Activated gamma-delta T cell (primary cell): ENCODE data around the gene ZNF100.
"Not testable (repeated sequence)": the region's sequence is repeated elsewhere in the genome, so short reads cannot be mapped to it uniquely, and the experiment has no call there.

Experiments
- DNase-seq: peaks from one replicate; lab custom pipeline; 2025; lab: John Stamatoyannopoulos, UW

ZNF100 gene

GRCh38 chr19:21704320-21704719, 63.1 kb downstream of the ZNF100 start:
- DNase-seq, result no peak

DNA sequence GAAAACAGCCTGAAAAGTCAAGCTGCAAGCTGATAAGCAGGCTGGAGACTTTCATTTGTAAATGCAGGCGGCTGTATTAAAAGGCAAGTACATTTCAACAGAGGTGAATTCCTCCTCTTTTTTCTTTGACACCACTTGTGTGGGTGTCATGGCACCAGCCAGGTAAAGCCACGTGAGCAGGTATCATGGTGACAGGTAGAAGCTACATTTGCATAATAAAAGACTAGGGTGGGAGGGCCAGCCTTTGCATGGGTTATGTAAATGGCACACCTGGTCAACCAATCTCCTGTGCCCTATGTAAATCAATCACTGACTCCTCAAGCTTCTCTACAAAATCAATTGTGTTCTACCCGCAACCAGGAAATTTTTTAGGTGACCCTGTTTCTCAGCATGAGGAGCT, 68.2 kb downstream of the ZNF100 start:
- DNase-seq, result no peak

GRCh38 chr19:21698215-21698614, 69.2 kb downstream of the ZNF100 start:
- no peak for DNase-seq

GRCh38 chr19:21697698-21698097, 69.7 kb downstream of the ZNF100 start:
- DNase-seq, result no peak

- DNase-seq, result no peak
Measured at GRCh38 chr19:21694171-21694906, 73.0 kb downstream of the ZNF100 start.

DNA sequence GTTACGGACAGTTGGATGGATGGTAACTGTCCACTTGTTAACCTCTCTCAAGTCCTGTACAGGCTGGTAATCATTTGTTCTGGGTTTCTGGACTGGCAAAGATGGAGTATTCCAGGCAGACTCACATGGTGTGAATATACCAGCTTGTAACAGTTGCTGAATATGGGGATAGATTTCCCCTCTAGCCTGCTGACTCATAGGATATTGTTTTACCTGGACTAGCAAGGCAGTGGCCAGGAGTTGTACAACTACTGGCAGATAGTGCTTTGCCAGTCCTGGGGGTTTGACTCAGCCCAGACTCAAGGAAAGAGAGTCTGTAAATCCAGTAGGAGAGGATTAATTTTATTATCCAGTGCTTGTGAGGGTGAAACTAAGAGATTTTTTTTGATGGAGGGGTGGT, 74.0 kb downstream of the ZNF100 start:
- DNase-seq, result no peak

DNA sequence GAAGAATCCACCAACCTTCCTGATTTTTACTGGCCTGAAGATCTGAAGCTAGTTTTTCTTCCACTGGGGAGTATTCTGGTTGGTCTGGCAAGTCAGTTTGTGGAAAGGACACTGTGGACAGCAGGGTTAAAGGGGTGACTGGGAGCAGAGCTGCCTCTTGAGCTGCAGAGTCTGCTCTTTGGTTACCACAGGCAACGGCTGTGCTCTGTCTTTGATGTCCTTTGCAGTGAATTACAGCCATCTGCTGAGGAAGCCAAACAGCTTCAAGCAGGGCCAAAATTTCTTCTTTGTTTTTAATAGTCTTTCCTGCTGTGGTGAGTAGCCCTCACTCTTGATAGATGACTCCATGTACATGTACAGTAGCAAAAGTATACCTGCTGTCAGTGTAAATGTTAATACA, 75.7 kb downstream of the ZNF100 start:
- no peak for DNase-seq

GRCh38 chr19:21688464-21688863, 78.9 kb downstream of the ZNF100 start:
- DNase-seq, result no peak

DNA sequence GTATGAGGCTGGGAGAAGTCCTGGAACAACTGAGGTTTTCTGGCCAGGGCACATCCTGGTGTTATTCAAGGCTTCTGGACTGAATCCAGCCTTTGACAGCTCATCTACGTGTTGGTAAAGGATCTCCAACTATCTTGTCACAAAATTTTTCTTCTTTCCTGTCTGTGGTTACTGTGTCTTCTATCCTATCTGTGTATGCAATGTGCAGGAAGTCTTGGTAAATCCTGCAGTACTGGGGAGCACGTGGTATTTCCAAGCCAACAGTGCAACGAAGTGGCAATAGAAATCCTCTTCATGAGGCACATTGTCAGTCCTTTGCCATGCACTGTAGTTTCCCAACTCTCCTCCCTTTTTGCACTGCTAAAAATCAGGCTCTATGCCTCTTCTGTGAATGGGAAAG, 86.7 kb downstream of the ZNF100 start:
- no peak for DNase-seq

DNA sequence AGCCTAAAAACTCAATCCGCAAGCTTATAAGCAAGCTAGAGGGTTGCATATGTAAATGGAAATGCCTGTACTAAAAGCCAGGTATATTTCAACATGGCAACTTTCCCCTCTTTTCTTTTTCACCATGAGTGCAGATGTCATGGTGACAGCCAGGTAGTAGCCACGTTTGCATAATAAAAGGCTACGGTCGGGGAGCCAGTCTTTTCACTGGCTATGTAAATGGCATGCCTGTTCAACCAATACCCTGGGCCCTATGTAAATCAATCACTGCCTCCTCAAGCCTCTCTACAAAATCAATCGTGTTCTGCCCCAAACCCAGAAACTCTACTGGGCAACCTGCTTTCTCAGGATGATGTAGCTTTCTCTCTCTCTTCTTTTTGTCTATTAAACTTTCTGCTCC, 87.4 kb downstream of the ZNF100 start:
- DNase-seq, result no peak

DNA sequence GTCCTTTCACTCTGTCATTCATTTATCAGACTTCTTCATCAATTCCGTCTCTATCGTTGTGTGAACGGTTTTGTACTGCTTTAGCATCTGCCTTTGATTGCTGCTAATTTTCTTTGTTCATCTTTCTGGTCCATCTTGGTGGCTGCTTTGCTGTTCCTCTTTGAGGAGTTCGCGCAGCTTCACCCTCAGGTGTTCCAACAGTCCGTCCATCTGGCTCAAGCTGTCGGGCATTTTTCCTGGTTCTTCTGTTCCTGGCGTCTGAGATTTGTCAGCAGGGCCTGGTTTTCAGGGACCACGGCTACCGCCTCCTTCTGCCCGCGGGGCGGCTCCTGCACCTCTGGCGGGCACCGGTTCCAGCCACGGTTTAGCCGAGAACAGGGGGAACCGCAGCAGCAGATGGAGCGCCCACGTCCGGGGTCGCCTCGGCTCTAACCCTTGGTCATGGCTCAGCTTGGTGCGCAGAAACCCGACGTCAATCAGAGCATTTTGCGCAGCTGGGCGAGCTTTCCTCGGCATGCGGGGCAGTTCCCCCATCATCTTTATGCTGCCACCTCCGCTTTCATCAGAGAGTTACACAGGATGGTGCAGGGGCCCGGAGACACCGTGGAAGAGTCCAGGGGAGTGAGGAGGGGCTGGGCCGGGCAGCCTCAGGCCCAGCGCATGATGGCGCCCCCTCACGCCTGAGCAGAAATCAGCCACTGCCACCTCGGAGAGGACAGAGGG, 89.5 kb downstream of the ZNF100 start:
- DNase-seq, result peak; percentile 5

DNA sequence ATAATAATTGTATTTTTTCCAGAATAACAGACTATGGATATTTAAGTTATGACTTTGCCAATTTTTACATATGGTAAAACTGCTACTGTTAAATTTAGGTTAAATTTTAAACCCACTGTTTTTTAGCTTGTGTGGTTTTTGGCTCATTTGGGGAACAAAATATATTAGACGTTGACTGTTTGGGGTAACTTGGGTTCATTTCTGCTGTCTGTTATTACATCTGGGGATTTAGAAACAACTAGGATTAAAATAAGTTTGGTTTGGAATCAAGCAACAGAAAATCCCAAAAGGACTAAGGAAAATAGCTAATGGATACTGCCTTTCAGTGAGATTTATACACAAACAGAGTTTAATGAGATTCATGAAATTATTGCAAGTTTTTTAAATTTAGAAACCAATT, 92.9 kb downstream of the ZNF100 start:
- no peak for DNase-seq

DNA sequence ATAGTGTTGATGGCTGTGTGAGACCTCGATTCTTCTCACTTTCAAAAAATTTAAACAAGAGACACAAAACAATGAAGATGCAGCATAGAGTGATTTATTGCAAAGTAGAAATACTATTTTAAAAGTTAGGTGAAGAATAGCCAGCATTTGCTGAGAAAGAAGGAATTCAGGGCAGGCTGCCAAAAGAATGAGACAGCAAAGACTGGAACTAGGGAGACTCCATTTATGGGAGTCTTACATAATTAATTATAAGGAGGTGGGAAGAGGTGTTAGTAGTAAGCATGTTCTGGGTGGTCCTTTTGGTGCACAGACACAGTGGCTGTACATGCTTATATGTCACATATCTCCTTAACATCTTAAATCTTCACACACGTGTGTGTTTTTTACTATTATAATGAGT, 93.9 kb downstream of the ZNF100 start:
- not testable (repeated sequence) for DNase-seq
